ENCODE measurements around the gene MYLK3. TPM values are rescaled to one million over a fixed set of nuclear protein-coding genes. Genes with fewer than 3 reads are reported as not detected.

Gene MYLK3
- total RNA-seq, 2 experiments from 2014 or later: 0.38 TPM; not detected in 1

DNA sequence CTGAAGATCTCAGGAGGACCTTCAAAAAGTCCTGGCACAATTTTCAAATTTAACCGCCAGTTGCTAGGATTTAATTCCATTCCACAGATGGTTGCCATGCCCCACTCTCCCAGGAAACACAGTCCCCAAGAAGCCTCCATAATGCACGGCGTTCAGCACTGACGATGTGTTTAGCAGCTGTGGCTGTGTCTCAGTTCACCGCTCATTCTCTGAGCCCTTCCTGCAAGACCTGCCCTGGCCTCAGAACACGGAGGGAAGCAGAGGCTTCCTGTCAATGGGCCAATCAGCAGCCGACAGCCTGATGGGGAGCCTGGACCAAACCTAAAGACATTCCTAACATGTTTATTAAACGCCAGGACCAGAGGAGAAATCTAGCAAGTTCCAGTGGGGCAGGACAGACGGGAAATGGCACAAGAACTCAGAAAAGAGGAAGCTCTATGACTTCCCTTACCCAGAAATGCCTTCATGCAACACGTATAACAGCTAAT lies 4.9 kb downstream of the MYLK3 start:
- Mint-ChIP-seq H3K27ac (no peak overlapping the region), H3K4me1 (ENCODE audit: low read depth) (peaks cover 9% of the 10 kb centered on the region), H3K36me3 (ENCODE audit: low read depth) (no peaks in the 10 kb centered on the region), H3K4me3 (no peak overlapping the region), H3K9me3 (no peaks in the 10 kb centered on the region), H3K27me3 (no peaks in the 10 kb centered on the region)
- Histone ChIP-seq H3K4me3 (ENCODE audit: low read length) (no peak overlapping the region), H3K9me3 (ENCODE audit: control insufficient read depth in 1 of 2, insufficient read depth in 1 of 2, low read length in 2 of 2) (peaks cover 0 to 4% of the 10 kb centered on the region in 2 experiments), H3K36me3 (ENCODE audit: insufficient read depth, low read length) (no peaks in the 10 kb centered on the region), H3K27ac (ENCODE audit: low read depth in 1 of 2, low read length in 2 of 2) (no peak overlapping the region), H3K27me3 (ENCODE audit: control insufficient read depth in 1 of 2, insufficient read depth in 2 of 2, low read length in 2 of 2) (no peaks in the 10 kb centered on the region), H3K4me1 (ENCODE audit: insufficient read depth, low read length) (peaks cover 5% of the 10 kb centered on the region)
- POLR2A ChIA-PET: no interaction called here
- DNase-seq: peak in 1 of 14 experiments; percentile 19
- intact Hi-C loops (cut with DNase I, micrococcal nuclease): no loop called here
- CTCF ChIA-PET: no interaction called here
- TF ChIP-seq CTCF (IDR thresholded peaks at IDR 0.05): no peak
- ATAC-seq (ENCODE audit: poor library complexity): no peak

DNA sequence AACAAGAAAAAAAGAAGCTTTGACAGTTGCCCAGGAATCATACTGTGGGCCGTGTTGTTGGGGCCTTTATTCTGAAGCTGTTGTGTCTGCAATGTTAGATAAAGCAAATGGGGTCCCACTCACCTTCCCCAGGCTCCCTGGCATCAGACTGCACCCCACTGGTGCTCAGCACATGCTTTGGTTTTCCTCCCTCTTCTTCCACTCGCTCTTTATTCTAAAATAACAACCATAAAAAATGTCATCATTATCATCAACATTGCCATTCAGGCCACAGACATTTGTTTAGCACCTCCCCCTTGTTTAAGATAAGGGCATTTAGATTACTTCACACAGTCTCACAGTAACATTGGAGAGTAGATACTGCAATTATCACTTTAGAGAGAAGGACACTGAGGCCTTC lies 8.2 kb downstream of the MYLK3 start:
- intact Hi-C loops (cut with DNase I, micrococcal nuclease): no loop called here
- Histone ChIP-seq H3K4me1 (ENCODE audit: insufficient read depth, low read length) (peaks cover 5% of the 10 kb centered on the region), H3K27ac (ENCODE audit: low read depth in 1 of 2, low read length in 2 of 2) (no peak overlapping the region), H3K27me3 (ENCODE audit: control insufficient read depth in 1 of 2, insufficient read depth in 2 of 2, low read length in 2 of 2) (no peaks in the 10 kb centered on the region), H3K4me3 (ENCODE audit: low read length) (no peak overlapping the region), H3K36me3 (ENCODE audit: insufficient read depth, low read length) (no peaks in the 10 kb centered on the region), H3K9me3 (ENCODE audit: control insufficient read depth in 1 of 2, insufficient read depth in 1 of 2, low read length in 2 of 2) (no peaks in the 10 kb centered on the region)
- Mint-ChIP-seq H3K4me1 (ENCODE audit: low read depth) (peaks cover 9% of the 10 kb centered on the region), H3K4me3 (no peak overlapping the region), H3K27me3 (no peaks in the 10 kb centered on the region), H3K36me3 (ENCODE audit: low read depth) (no peaks in the 10 kb centered on the region), H3K27ac (no peak overlapping the region), H3K9me3 (no peaks in the 10 kb centered on the region)
- CTCF ChIA-PET: no interaction called here
- DNase-seq: no peak
- TF ChIP-seq CTCF (IDR thresholded peaks at IDR 0.05): no peak
- POLR2A ChIA-PET: no interaction called here
- ATAC-seq (ENCODE audit: poor library complexity): no peak

- H3K27me3 ChIP-seq (ENCODE audit: control insufficient read depth in 1 of 2, insufficient read depth in 2 of 2, low read length in 2 of 2): no peaks in the 10 kb centered on the region
- H3K36me3 Mint-ChIP-seq (ENCODE audit: low read depth): no peaks in the 10 kb centered on the region
- no peak overlapping the region for H3K27ac ChIP-seq (ENCODE audit: low read depth in 1 of 2, low read length in 2 of 2)
- ChIA-PET CTCF (no interaction called here), POLR2A (no interaction called here)
- ATAC-seq (ENCODE audit: poor library complexity): no peak
- no peaks in the 10 kb centered on the region for H3K9me3 ChIP-seq (ENCODE audit: control insufficient read depth in 1 of 2, insufficient read depth in 1 of 2, low read length in 2 of 2)
- no peaks in the 10 kb centered on the region for H3K4me1 Mint-ChIP-seq (ENCODE audit: low read depth)
- H3K4me1 ChIP-seq (ENCODE audit: insufficient read depth, low read length): no peaks in the 10 kb centered on the region
- H3K27ac Mint-ChIP-seq: no peak overlapping the region
- no peaks in the 10 kb centered on the region for H3K36me3 ChIP-seq (ENCODE audit: insufficient read depth, low read length)
- H3K4me3 Mint-ChIP-seq: no peak overlapping the region
- DNase-seq: no peak
- no peaks in the 10 kb centered on the region for H3K27me3 Mint-ChIP-seq
- H3K4me3 ChIP-seq (ENCODE audit: low read length): no peak overlapping the region
- TF ChIP-seq CTCF (IDR thresholded peaks at IDR 0.05): no peak
- H3K9me3 Mint-ChIP-seq: no peaks in the 10 kb centered on the region
- intact Hi-C loops (cut with DNase I, micrococcal nuclease): no loop called here
These were observed 10.4 kb downstream of the MYLK3 start for GRCh38 chr16:46737621-46738214.

Data from CD4-positive, alpha-beta T cell (primary cell).